ENCODE measurements around the gene HNRNPD. TPM values are rescaled to one million over a fixed set of nuclear protein-coding genes. Genes with fewer than 3 reads are reported as not detected.

HNRNPD gene
- total RNA-seq, 1 donor from 2014 or later: 146 TPM

- Histone ChIP-seq H3K4me1 (peaks cover 99% of the 10 kb centered on the region), H3K27me3 (ENCODE audit: low read depth) (no peaks in the 10 kb centered on the region), H3K9me3 (no peaks in the 10 kb centered on the region), H3K27ac (no peak overlapping the region), H3K36me3 (peaks cover 25% of the 10 kb centered on the region), H3K4me3 (no peak overlapping the region)
- peak in 1 of 2 donors; percentile 6 for ATAC-seq
- TF ChIP-seq CTCF (IDR thresholded peaks at IDR 0.05): no peak
- intact Hi-C loops (cut with DNase I): no loop called here
- DNase-seq: no peak
These were observed 9.8 kb downstream of the HNRNPD start for GRCh38 chr4:82363896-82364487.

GRCh38 chr4:82362565-82362964 is 11.2 kb downstream of the HNRNPD start:
- no peak for DNase-seq
- H3K4me1 ChIP-seq: peaks cover 99% of the 10 kb centered on the region
- H3K27me3 ChIP-seq (ENCODE audit: low read depth): no peaks in the 10 kb centered on the region
- TF ChIP-seq CTCF (IDR thresholded peaks at IDR 0.05): no peak
- H3K4me3 ChIP-seq: no peak overlapping the region
- no peak overlapping the region for H3K27ac ChIP-seq
- intact Hi-C loops (cut with DNase I): no loop called here
- ATAC-seq: no peak
- peaks cover 33% of the 10 kb centered on the region for H3K36me3 ChIP-seq
- no peaks in the 10 kb centered on the region for H3K9me3 ChIP-seq

GRCh38 chr4:82360298-82361177 is 13.3 kb downstream of the HNRNPD start:
- Histone ChIP-seq H3K36me3 (peaks cover 33% of the 10 kb centered on the region), H3K27ac (no peak overlapping the region), H3K27me3 (ENCODE audit: low read depth) (no peaks in the 10 kb centered on the region), H3K9me3 (no peaks in the 10 kb centered on the region), H3K4me3 (no peak overlapping the region), H3K4me1 (peaks cover 80% of the 10 kb centered on the region)
- peak; percentile 59 to 65 for ATAC-seq
- peak; percentile 66 for TF ChIP-seq CTCF (IDR thresholded peaks at IDR 0.05)
- intact Hi-C loops (cut with DNase I): no loop called here
- DNase-seq: no peak

- Histone ChIP-seq H3K4me1 (peaks cover 63% of the 10 kb centered on the region), H3K27me3 (ENCODE audit: low read depth) (no peaks in the 10 kb centered on the region), H3K9me3 (no peaks in the 10 kb centered on the region), H3K36me3 (peaks cover 49% of the 10 kb centered on the region), H3K27ac (no peak overlapping the region), H3K4me3 (no peak overlapping the region)
- TF ChIP-seq CTCF (IDR thresholded peaks at IDR 0.05): no peak
- ATAC-seq (no peak), DNase-seq (no peak)
- intact Hi-C loops (cut with DNase I): no loop called here
These were observed 14.9 kb downstream of the HNRNPD start for GRCh38 chr4:82358847-82359246.

- Histone ChIP-seq H3K27me3 (ENCODE audit: low read depth) (no peaks in the 10 kb centered on the region), H3K4me1 (peaks cover 56% of the 10 kb centered on the region), H3K9me3 (no peaks in the 10 kb centered on the region), H3K36me3 (peaks cover 61% of the 10 kb centered on the region), H3K4me3 (no peak overlapping the region), H3K27ac (no peak overlapping the region)
- no peak for ATAC-seq
- intact Hi-C loops (cut with DNase I): no loop called here
- no peak for TF ChIP-seq CTCF (IDR thresholded peaks at IDR 0.05)
- DNase-seq: no peak
These were observed 16.2 kb downstream of the HNRNPD start for GRCh38 chr4:82357640-82358039.

Data from lower lobe of right lung (tissue), 2 donors.